HUES64 (cell line): ENCODE data around the gene PRDM8.

Experiments
- H3K27ac ChIP-seq: 2 replicates; pipeline ENCODE4 v1.7.0; 2013; ENCODE audit warnings: low read depth, low read length, inconsistent platforms
- H3K27me3 ChIP-seq: 2 replicates; pipeline ENCODE4 v1.6.1; 2013; ENCODE audit warnings: mild to moderate bottlenecking, low read length; ENCODE audit not compliant: insufficient read depth
- H3K36me3 ChIP-seq: 2 replicates; pipeline ENCODE4 v1.6.1; 2013; ENCODE audit warnings: mild to moderate bottlenecking, low read length; ENCODE audit not compliant: insufficient read depth
- H3K4me1 ChIP-seq: 2 replicates; pipeline ENCODE4 v1.6.1; 2013; ENCODE audit warnings: mild to moderate bottlenecking, low read length, moderate library complexity; ENCODE audit not compliant: insufficient read depth
- H3K4me3 ChIP-seq: 2 replicates; pipeline ENCODE4 v1.5.1; 2013; ENCODE audit warnings: mild to moderate bottlenecking, low read length, moderate library complexity
- H3K9ac ChIP-seq: 2 replicates; pipeline ENCODE4 v1.6.1; 2013; ENCODE audit warnings: mild to moderate bottlenecking, low read depth, low read length
- H3K9me3 ChIP-seq: 2 replicates; pipeline ENCODE4 v1.6.1; 2013; ENCODE audit warnings: low read depth, low read length; ENCODE audit not compliant: insufficient read depth
- WGBS: fragments of 150-250, 120-280 bp; methylation state at CpG from one replicate; pipeline ENCODE4 v1.1.7; 2013; ENCODE audit warnings: missing lambda C conversion rate; 5-methylcytosine and 5-hydroxymethylcytosine counted together

The PRDM8 gene

DNA sequence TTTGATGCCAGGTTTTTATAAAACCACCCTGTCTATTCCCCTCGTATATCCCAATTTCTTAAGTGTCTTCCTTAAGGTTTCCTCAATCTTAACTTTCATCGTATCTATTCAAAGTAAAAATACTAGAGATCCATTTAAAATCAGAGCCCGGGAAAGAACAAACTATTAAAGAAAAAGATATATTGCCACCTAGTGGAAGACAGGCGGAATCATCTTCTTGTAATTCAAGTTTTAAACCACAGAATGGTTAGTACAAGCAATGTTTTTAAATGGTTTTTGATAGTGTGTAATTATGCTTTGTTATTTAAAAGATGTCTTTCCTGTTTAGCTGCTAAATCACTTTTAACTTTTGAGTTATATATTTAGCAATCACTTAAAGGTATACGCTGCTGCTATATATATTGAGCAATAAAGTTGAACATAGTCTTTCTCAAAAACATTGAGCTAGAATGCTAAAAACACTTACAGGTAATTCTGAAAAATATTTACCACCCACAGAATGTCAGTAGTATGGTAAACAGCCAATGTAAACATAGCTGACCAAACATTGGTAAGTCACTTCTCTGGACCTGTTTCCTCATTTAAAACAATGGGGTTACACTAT is 18.2 kb downstream of the PRDM8 start:
- Histone ChIP-seq H3K9ac (no peak overlapping the region), H3K36me3 (no peaks in the 10 kb centered on the region), H3K27me3 (peaks cover 93% of the 10 kb centered on the region), H3K4me1 (no peaks in the 10 kb centered on the region), H3K27ac (no peak overlapping the region), H3K9me3 (no peaks in the 10 kb centered on the region), H3K4me3 (0 out of 2 replicates have a peak overlapping the region, but pooled peaks have one; percentile 14)
- 3% methylated on average over 4 of the region's 5 CpGs for WGBS

DNA sequence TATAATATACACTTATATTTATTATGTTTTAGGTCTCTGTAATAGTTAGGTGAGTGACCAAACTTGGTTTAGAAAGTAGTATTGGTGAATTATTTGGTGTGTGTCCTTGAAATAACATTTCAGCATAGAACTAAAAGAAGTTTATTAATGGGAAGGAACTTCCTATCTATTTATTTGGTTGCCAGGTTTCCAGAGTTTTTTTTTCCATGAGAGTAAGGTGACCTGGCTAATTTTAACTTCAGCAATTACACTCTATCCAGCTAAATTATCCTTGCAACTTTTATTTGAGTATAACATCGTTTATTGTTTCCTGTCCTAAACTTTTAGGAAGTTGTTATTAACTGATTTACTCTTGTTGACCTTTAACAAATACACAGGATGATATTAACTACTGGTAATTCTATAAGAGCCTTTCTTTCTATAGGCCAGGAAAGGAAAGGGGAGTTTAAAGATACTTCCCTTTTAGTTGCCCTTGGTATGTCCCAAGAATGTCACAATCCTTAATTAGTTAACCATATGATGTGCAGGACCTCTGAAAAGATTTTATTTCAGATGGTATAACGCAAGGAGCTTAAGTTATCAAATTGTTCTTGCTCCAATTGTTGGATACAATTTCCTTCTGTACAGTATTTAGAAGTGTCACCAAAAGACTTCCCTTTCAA is 18.9 kb downstream of the PRDM8 start:
- Histone ChIP-seq H3K9ac (no peak overlapping the region), H3K27me3 (peaks cover 89% of the 10 kb centered on the region), H3K9me3 (no peaks in the 10 kb centered on the region), H3K36me3 (no peaks in the 10 kb centered on the region), H3K4me3 (no peak overlapping the region), H3K27ac (no peak overlapping the region), H3K4me1 (no peaks in the 10 kb centered on the region)
- WGBS: 100% methylated on average over 1 of the region's 2 CpGs

DNA sequence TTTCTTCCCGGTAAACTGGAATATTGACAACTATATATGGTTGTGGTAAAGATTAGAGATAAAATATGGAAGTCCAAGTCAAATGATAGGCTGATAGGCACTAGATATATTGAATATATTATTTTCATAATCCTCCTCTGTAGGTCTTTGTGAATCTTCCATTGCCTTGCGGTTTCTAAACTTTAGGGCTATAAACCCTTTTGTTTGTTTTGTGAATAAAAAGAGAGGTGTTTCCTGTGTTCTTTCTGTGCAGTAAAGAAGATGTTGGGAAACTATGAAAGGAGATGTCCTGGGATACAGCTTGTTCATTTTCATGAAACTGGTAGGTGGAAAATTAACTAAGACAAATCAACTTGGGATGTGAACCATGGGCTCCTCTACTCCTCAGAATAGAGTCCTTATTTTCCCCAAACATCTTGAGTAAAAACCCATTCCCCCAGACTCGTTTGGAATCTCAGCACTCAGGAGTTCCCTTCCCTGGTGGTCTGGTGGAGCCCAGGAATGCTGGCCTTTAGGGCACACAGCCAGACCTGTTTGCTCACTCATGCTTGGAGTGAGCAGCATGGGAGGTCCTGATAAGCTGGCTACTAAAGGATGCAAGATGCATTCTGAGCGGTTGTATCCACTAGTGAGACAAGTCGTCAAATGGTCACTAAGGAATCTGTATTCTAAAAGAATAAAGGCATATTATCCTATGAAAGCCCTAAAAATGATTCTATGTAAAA is 22.2 kb downstream of the PRDM8 start:
- H3K4me3 ChIP-seq: no peak overlapping the region
- H3K4me1 ChIP-seq: no peaks in the 10 kb centered on the region
- H3K9me3 ChIP-seq: no peaks in the 10 kb centered on the region
- peaks cover 66% of the 10 kb centered on the region for H3K27me3 ChIP-seq
- 61% methylated on average over 5 of the region's 5 CpGs for WGBS
- no peak overlapping the region for H3K9ac ChIP-seq
- H3K27ac ChIP-seq: no peak overlapping the region
- no peaks in the 10 kb centered on the region for H3K36me3 ChIP-seq

DNA sequence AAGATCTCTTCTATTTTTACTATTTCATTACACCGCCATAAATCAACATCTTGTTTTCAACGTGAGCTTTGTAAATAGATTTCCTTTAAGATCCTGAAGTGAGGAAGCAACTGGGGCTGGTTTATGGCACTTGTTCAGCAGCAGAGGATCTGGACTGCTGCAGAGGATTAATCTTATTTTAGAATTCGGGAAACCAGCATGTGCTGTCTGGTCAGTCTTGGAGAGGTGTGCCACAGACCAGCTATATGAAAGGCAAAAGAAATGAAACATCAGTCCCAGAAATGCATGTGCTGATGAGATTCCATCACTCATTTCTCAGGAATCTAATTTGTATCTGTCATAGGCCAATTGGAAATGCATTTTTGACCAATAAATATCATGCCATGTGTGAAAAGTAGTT is 23.4 kb downstream of the PRDM8 start:
- Histone ChIP-seq H3K9ac (no peak overlapping the region), H3K36me3 (no peaks in the 10 kb centered on the region), H3K27ac (no peak overlapping the region), H3K4me1 (no peaks in the 10 kb centered on the region), H3K4me3 (no peak overlapping the region), H3K27me3 (peaks cover 60% of the 10 kb centered on the region), H3K9me3 (no peaks in the 10 kb centered on the region)
- WGBS: 69% methylated on average over 2 of the region's 3 CpGs

DNA sequence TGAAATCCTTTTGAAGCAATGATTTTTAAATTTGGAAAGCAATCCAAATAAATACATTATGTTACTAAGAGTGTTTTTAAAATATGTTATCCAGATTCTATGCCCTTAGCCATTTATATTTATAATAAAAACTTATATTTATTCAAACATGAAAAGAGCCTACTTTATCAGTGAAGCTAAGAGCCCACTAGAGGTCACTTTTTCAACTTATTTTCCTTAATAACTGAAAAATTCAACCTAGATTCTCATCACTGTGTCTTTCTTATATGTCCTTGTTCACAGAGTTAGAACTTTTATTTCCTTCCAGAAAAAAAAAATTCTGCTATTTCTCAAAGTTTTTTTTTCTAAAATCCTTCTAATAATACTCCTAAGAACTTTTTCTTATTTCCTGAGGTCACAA is 23.9 kb downstream of the PRDM8 start:
- Histone ChIP-seq H3K27ac (no peak overlapping the region), H3K36me3 (no peaks in the 10 kb centered on the region), H3K27me3 (peaks cover 58% of the 10 kb centered on the region), H3K4me3 (no peak overlapping the region), H3K4me1 (no peaks in the 10 kb centered on the region), H3K9ac (no peak overlapping the region), H3K9me3 (no peaks in the 10 kb centered on the region)

DNA sequence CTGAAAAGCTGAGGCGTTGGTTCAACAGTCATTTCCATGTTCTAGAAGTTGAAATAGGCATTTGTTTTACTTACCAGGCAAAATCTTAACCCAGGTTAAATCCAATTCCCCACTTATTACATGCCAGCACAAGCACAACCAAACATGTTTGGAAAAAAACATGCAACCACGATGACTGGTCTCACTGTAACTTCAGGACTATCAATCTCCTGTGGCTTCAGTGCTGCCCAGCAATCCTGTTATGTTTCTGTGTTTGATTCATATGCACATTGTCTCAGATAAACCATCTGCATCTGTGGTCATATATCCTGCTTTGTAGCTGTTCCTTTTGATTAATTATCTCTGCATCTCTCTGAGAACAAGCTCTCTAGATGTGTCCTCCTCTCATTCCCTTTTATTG is 28.3 kb downstream of the PRDM8 start:
- no peak overlapping the region for H3K27ac ChIP-seq
- 86% methylated on average over 2 of the region's 2 CpGs for WGBS
- H3K4me3 ChIP-seq: no peak overlapping the region
- no peaks in the 10 kb centered on the region for H3K36me3 ChIP-seq
- no peaks in the 10 kb centered on the region for H3K9me3 ChIP-seq
- H3K9ac ChIP-seq: no peak overlapping the region
- peaks cover 17% of the 10 kb centered on the region for H3K27me3 ChIP-seq
- H3K4me1 ChIP-seq: no peaks in the 10 kb centered on the region

DNA sequence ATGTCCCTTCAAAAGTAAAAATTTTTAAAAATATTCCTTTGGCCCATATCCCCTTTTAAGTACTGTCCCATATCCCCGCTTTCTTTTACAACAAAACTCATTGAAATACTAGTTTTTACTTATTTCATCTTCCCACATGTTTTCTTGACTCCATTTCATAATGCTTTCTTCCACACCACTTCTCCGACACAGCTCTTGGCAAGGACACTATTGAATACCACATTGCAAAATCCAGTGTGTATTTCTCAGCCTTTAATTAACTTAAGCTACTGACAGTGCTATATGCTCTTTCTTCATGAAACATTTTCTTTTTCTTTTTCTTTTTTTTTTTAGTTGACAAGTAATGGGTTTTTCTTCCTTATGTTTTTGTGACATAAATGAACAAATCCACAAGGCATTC is 28.8 kb downstream of the PRDM8 start:
- no peak overlapping the region for H3K9ac ChIP-seq
- no peaks in the 10 kb centered on the region for H3K9me3 ChIP-seq
- no peaks in the 10 kb centered on the region for H3K4me1 ChIP-seq
- H3K27me3 ChIP-seq: peaks cover 15% of the 10 kb centered on the region
- no peak overlapping the region for H3K27ac ChIP-seq
- no peaks in the 10 kb centered on the region for H3K36me3 ChIP-seq
- 44% methylated on average over 2 of the region's 2 CpGs for WGBS
- no peak overlapping the region for H3K4me3 ChIP-seq

DNA sequence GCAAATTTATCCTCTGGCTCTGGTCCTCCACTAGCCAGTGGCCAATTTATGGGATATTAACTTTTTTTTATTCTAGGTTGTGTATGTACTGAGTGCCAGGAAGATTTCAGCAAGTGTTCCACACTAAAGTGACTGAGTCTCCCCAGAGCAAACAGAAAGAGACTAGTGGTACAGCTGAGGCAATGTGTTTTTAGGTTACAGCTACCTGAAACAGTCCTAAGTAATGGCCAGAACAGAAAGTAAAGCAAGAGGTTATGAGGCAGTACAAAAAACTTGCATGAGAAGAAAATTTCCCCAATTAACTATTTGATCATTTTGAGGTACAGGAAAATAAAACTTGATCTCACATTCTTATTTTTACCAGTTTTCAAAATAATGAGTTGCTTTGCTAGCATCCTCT is 31.2 kb downstream of the PRDM8 start:
- H3K27ac ChIP-seq: no peak overlapping the region
- H3K4me3 ChIP-seq: no peak overlapping the region
- H3K36me3 ChIP-seq: no peaks in the 10 kb centered on the region
- H3K9me3 ChIP-seq: no peaks in the 10 kb centered on the region
- H3K4me1 ChIP-seq: no peaks in the 10 kb centered on the region
- peaks cover 10% of the 10 kb centered on the region for H3K27me3 ChIP-seq
- no peak overlapping the region for H3K9ac ChIP-seq

DNA sequence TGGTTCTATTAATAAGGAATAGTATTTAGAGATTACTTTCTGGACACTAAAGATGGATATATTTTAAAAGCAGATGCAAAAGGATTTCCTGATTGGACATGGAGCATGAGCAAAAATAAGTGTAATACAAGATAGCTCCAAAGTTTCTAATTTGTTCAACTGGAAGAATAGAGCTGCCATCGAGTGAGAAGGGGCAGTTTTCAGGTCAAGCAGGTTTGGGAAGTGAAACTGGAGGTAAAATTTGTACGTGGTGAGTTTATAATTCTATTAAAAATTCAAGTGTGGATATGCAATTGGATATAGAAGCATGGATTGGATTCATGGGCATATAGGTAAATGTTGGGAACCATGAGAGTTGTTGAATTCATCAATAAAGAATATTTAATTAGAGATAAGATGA is 31.8 kb downstream of the PRDM8 start:
- no peak overlapping the region for H3K9ac ChIP-seq
- no peaks in the 10 kb centered on the region for H3K36me3 ChIP-seq
- H3K27me3 ChIP-seq: peaks cover 10% of the 10 kb centered on the region
- no peaks in the 10 kb centered on the region for H3K4me1 ChIP-seq
- no peak overlapping the region for H3K27ac ChIP-seq
- 81% methylated on average over 2 of the region's 2 CpGs for WGBS
- H3K4me3 ChIP-seq: no peak overlapping the region
- no peaks in the 10 kb centered on the region for H3K9me3 ChIP-seq

DNA sequence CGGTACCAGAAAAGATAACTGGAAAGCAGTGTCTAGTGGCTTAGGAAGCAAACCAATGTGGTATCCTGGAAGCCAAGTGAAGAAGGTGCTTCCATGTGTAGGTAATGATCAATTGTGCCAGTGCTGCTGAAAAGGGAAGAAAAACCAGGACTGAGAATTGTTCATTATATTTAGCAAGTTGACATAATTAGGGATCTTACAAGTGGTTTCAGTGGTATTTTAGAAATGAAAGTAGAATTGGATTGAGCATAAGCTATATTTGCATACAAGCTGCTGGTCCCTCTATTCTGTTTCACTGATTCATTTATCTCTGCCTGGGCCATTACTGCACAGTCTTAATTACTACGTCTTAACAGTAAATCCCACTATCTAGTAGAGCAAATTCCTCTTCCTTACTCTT is 32.3 kb downstream of the PRDM8 start:
- no peaks in the 10 kb centered on the region for H3K4me1 ChIP-seq
- H3K27ac ChIP-seq: no peak overlapping the region
- WGBS: 95% methylated on average over 2 of the region's 2 CpGs
- no peak overlapping the region for H3K4me3 ChIP-seq
- no peak overlapping the region for H3K9ac ChIP-seq
- H3K9me3 ChIP-seq: no peaks in the 10 kb centered on the region
- peaks cover 10% of the 10 kb centered on the region for H3K27me3 ChIP-seq
- no peaks in the 10 kb centered on the region for H3K36me3 ChIP-seq

DNA sequence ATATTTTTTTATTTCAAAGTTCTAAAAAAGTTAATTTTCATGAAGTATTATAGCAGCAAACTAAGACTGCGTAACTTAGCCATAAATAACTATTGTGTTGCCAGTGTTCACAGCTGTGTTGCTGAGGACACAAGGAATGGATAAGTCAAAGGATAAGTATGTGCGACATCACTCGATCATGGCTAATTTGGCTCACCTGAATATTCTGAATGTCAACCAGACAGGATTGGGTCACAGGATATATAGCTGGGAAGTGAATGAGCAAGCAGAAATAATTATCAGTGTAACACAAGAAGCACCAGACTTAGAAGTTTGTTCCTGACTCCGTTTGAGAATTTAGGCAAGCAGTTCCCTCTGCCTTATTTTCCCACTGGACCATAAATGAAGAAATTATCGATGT is 33.9 kb downstream of the PRDM8 start:
- H3K9me3 ChIP-seq: no peaks in the 10 kb centered on the region
- over 99% methylated on average over 4 of the region's 5 CpGs for WGBS
- H3K4me3 ChIP-seq: no peak overlapping the region
- H3K27me3 ChIP-seq: peaks cover 3% of the 10 kb centered on the region; the same call in 1 of the 2 replicates
- no peaks in the 10 kb centered on the region for H3K36me3 ChIP-seq
- H3K9ac ChIP-seq: no peak overlapping the region
- H3K27ac ChIP-seq: no peak overlapping the region
- H3K4me1 ChIP-seq: no peaks in the 10 kb centered on the region
